ENCODE measurements around the gene VAV3.

Gene VAV3

DNA sequence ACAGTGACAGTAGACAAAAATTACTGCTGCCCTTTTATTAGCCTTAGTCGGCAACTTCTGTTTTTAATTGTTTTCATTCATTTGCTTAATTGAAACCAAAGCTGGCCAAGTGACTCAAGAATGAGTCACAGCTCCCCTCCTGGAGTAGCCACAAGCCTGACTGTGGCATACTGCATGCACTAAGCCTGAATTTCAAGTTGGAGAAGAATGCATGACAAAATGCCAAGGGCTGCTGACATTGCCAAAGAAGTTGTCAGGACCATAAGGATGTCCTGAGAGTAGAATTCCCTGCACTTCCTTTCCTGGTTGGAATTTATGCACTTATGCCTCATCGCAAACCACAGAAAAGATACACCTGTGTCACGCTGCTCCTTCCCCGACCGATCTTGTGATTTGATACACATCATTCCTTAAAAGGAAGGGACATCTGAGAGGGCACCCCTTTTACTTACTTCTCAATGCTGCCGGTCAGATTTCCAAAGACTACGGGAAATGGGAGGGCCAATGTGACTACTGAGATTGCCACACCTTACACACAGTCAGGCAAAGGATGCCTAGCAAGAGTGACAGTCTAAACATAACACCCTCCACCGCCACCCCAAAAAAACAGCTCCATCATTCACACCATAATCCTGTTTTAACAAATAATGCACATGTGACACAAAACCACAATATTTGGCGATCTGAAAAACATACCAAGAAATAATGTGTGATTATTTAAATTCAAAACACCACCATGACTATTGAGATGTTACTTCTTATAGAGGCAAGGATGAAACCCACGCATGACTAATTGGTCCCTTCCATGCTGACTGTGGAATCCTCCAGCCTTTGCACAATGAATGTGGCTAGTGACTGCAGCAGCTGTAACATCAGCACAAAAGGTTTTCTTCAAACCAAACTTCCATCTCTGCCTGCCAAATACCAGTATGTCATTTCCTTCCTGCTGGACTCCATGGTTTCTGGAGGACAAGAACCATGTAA is 28.2 kb downstream of the VAV3 start:
- DNase-seq (ENCODE audit: low read depth in 2 of 2): peak; percentile 95 to 96

DNA sequence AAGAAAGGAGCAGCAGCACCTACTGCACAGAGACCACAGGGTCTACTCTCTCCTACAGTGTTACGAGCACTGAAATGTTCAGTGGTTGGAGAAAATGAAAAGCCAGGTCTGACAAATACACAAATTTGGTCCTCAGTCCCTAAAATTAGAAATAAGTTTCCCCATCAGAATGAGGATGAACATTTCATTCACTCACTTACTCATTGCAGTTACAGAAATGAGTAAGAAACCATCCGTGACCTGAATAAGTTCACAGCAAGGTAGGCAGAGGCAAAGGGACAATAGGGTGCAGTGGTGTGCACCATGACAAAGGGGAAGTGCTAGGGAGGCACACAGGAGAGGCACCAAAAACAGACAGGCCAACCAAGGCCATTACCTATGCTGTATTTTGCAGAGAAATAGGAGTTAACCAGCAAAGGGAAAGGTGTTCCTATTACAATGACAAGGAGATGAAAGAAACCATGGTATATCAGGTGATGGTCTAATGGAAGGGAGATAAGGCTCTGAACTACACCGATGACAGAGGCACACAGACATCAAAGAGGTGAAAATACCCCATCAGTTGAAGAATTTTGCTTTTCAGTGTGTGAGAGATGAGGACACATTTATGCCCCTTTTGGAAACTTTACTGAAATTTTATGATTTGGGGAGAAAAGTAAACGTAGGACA is 29.4 kb downstream of the VAV3 start:
- no peak for DNase-seq (ENCODE audit: low read depth in 2 of 2)

DNA sequence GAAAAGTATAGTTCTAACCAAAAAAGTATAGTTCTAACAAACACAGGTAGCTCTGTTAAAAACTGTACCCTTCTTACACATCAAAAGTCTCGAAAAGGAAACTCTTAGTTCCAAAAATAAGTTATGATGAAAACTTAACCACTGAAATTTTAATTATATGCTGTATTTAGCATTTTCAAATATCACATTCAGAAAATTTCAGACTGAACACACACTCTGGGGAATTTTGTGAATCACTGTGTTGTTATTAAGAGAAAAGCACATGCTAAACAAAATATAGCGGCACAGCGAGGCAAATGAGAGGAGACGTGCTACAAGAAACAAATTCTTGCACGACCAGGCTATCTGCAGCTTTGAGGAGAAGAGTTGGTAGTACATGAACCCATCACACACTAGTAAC is 30.4 kb downstream of the VAV3 start:
- DNase-seq (ENCODE audit: low read depth in 2 of 2): no peak

DNA sequence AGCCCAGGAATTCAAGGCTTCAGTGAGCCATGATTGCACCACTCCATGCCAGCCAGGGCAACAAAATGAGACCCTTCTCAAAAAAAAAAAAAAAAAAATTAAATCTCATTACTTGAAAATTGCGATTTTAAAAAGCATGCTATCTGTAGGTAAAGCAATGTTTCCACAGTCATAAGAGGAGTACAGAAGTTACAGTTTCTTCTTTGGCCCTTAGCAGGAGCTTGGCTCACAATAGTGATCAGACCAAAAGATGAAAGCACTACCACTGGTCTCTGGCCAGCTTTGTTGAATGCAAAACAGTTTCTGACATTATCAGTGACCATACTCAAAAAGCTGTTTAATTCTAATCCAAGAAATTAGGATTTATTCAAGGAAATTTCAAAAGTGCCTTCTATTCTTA is 31.2 kb downstream of the VAV3 start:
- no peak for DNase-seq (ENCODE audit: low read depth in 2 of 2)

DNA sequence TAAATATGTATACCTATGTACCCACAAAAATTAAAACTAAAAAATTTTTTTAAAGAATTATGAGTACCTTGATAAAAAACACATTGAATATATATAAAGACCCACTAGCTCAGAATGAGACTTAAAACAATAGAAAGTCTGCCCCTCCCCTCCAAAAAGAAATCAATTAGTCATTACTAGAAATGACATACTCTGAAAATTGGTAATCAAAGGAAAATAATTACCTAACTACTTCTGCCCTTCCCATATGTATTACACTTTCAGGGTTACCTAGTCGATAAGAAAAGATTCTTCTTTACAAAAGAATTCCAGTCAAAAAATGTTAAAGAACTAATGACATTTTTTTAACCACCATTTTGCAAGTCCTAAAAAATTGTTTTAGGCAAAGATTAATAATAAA is 34.7 kb downstream of the VAV3 start:
- DNase-seq (ENCODE audit: low read depth in 2 of 2): no peak

DNA sequence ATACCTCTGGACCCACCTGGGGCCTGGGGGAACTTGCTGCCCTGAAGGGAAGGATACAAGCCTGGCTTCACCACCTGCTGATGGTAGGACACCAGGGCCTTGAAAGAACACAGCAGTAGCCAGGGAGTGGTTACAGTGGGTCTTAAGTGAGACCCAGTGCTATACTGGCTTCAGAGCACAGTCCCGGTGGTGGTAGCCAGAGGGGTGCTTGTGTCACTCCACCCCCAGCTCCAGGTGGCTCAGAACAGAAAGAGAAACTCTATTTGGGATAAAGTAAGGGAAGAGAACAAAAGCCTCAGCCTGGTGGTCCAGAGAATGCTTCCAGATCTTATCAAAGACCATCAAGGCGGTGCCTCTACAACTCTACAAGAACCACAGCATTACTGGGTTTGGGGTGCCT is 37.2 kb downstream of the VAV3 start:
- no peak for DNase-seq (ENCODE audit: low read depth in 2 of 2)

DNA sequence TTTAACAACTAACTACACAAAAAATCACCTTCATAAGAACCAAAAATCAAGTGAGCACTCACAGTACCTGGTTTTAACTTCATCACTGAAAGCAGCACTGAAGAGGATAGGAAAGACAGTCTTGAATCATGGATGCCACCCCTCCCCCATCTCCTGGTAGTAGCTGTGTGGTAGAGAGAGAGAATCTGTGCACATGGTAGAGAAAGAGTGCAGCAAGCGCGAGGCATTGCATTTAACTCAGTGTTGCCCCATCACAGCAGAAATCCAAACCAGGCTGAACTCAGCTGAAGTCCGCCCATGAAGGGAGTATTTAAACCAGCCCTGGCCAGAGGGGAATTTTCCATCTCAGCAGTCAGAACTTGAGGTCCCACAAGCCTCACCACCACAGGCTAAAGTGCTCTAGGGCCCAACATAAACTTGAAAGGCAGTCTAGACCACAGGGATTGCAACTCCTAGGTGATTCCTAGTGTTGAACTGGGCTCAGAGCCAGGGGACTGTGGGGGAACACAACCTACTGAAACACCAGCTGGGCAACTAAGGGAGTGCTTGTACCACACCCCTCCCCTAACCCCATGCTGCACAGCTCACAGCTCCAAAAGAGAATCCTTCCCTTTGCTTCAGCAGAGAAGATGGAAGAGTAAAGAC is 38.4 kb downstream of the VAV3 start:
- no peak for DNase-seq (ENCODE audit: low read depth in 2 of 2)

DNA sequence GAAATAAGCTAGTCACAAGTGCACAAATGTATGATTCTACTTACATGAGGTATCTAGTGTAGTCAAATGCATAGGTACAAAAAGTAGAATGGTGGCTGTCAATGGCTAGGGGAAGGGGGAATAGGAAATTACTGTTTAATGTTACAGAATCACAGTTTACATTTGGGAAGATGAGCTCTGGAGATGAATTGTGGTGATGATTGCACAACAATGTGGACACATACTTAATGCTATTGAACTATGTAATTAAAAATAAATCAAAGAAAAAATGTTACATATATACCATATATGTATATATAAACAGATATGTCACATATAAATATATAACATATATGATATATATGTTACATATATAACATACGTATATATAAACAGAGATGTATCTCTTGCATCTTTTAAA is 39.4 kb downstream of the VAV3 start:
- DNase-seq (ENCODE audit: low read depth in 2 of 2): no peak

DNA sequence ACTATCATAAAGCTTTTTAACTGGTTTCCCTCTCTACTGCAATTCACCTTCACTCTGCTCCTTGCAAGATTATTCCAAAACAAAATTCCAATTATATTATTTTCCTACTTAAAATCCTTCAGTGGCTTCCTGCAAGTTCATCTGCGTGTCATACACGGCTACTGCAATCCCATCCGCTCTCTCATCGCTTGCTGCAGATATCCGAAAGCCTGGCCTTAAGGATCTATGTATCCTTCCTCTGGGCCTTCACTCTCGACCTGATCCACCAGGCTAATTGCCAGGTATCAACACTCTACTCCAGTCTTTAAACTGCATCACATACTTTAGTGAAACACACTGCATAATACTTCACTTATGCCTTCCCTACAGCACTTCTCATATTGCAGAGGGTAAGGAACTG is 44.0 kb downstream of the VAV3 start:
- no peak for DNase-seq (ENCODE audit: low read depth in 2 of 2)

DNA sequence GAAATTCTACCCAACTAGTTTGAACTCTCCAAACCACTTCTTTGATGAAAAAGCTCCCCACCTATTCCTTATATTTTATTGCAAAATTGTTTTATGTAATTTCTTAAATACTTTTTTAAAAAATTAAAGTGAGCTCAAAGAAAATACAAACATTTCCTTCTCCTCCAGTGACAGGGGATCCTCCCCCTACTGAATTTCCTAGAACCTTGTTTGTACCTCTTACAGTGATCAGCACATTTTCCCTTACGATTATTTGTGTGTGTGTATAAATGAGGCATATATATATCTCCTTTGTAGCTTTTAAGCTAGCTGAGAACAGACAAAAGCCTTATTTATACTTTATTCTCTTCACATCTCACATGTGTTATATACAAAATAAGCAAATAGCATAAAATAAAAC is 44.4 kb downstream of the VAV3 start:
- no peak for DNase-seq (ENCODE audit: low read depth in 2 of 2)

DNA sequence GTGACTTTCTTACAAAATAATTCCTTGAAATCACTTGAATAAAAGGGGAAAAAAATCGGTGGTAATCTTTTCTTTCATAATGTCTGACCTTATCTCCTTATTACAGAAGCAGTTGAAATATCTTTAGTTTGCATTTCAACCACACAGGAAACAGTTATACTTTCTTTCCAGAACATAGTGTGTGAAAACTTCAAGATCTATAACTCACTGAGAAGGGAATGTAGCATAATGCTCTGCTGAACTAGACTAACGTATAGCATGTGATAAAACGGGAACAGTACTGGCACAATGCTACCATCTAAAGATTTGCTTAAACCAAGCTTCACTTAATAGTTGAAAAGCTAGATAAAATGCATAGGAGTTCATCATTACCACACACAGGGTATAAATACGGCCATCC is 45.0 kb downstream of the VAV3 start:
- no peak for DNase-seq (ENCODE audit: low read depth in 2 of 2)

DNA sequence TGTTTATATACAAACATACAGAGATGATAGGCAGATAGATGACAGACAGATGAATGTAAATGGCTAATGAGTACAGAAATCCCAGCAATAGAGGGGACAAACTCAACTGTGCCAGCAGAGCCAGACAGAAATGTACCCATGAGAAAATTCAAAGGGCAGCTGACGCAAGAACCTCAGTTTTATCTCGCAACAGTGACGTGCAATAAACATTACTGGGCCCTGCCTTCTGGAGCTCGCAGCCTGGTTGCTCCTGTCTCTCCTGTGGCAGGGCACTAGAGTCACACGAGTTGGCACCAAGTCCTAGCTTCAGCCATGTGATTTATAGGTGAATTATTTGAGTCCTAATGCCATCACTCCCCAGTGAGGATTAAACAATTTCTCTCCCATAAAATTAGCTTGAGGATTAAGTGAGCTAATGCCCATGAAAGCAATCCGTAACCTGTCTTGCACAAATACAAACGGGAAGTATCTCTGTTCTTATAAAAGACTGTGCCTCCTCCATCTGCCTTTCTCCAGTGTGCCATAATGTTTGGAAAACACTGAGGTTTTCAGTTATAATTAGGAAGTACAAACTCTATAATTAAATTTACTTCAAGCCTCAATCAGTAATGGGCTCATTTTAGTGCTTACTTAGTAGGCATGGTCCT is 50.7 kb downstream of the VAV3 start:
- DNase-seq (ENCODE audit: low read depth in 2 of 2): no peak

DNA sequence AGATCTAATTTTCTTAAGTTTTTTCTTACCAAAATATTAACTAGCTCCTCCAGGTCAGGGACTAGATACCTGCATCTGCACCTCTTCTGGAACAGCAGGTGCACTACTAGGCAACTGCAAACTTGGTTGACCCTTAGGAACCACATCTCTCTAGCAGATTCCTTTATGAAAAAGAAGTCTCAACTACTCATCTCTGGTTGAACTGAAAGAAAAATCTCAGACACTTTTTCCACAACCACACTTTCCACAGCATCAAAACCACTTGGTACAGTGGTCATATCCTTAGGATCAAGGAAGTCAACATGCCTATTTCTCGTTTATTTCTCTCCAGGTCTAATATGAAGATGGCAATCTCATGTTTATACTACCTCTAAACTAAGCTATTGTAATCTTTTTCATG is 52.3 kb downstream of the VAV3 start:
- no peak for DNase-seq (ENCODE audit: low read depth in 2 of 2)

DNA sequence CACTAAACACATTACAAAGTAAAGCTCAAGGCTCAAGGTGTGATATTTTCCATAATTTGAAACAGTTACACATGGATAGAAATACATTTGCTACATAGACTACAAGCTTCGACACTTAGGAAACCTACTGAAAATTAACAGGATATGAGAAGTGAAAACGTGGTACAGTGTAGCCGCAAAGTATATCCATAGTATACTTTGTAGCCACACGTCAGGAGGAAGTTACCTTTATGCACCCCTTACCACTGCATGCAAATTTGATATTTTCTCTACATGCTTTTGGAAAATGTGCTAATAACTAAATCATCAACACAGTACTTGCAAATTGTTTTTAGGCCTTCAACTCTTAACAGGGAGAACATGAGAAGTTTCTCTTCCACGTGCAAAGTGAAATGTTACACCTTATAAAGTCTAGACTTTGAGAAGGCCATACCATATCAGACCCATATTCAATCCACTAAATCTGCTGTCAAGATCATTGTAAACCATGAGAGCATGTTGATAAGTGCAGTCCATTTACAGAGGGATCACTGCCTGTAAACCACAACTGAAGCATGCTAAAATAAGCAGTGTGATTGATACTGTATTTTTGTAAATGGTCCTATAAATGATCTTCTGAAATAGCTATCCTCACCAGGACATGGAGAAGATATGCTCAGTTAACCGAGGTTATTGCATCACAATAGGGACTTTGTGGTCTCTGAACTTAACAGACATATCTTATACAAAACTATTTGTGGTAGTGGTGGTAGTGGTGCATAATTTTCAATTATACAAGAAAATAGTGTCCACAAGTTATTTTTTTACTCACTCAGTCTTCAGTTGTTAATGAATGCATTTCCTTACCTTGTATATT is 64.7 kb downstream of the VAV3 start:
- DNase-seq (ENCODE audit: low read depth in 2 of 2): no peak

DNA sequence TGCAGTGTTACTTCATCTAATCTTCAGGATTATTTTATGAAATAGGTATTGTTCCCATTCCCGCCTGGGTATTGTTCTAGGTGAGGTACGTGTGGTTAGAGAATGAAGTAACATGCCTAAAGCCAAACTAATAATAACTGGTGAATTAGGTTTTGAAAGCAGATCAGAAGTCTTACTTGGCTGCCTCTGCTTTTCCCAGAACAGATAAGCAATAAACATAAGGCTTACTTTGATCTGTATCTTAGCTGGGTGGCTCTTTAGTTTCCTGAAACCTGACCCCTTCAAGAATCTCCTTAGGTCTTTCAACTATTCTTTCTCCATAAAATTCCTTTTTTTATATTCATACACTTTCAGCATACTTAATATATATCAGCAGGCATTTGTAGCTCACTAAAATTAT is 65.3 kb downstream of the VAV3 start:
- no peak for DNase-seq (ENCODE audit: low read depth in 2 of 2)

DNA sequence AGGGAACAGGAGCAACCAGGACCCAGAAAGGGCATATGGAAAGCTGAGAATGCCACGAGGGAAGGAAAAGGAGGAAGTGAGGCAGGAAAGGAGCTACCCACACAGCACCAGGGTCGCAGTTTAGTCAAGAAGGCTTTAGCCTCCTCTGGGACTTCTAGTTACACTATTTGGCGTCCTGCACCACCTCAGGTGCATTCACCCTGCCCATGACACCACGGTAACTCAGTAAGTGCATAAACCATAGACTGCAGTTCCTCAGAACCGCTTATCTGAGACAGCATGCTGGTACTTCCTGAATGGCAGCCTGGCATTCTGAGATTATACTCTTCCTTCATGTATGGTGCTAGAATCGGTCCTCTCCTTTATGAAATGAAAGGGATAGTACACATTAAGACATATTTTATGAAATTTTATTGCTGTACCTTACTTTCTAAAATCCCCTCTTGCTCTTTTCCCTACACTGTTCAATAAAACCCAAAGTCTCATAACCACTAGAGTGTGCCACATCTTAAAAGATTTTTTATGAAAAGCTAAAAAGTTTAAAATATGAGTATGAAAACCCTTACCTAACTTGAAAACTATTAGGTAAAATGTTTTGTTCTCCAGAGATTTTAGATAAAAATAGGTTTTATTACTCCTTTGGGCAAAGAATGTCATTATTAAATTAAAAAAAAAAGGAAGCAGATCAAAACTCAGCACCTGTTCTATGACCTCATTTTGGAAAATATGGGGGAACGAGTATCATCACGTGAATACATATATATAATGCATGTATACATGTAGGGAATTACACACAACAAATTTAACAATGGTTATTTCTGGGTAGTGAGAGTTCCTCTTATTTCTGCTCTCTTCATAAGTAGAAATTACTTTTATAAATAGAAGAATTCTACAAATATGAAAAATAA is 67.3 kb downstream of the VAV3 start:
- no peak for DNase-seq (ENCODE audit: low read depth in 2 of 2)

DNA sequence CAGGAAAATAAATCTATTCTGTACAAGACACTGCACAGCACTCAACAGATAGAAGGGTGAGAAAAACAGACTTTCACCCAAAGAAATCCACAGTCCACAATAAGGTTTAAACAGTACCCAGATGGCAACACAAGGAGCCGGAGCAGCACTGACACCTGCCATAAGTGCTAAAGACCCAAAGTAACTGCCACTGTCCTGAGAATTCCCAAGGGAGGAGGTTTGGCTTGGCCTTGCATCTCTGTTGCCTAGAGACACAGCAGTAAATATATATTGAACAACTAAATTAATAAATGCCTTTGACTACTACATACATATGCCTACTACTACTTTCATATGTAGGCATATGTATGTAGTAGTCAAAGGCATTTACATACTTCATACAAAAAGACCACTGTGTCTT is 68.0 kb downstream of the VAV3 start:
- DNase-seq (ENCODE audit: low read depth in 2 of 2): no peak

DNA sequence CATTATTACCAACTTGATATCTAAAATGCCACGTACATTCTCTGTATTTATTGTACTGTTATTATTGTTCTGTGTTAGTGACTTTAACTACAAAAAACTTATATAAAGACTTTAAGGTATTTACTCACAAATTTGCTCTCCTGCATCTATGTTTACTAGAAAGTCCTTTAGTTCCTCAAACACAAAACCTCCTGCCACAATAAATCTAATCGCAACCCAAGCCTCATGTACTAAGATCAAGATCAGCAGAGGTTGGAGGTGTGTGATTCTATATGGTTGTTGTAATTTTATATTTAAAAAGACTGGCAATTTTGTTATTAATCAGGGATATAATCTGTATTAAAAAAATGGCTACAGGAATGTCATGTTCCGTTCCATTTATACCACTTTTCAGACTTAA is 68.6 kb downstream of the VAV3 start:
- DNase-seq (ENCODE audit: low read depth in 2 of 2): no peak

DNA sequence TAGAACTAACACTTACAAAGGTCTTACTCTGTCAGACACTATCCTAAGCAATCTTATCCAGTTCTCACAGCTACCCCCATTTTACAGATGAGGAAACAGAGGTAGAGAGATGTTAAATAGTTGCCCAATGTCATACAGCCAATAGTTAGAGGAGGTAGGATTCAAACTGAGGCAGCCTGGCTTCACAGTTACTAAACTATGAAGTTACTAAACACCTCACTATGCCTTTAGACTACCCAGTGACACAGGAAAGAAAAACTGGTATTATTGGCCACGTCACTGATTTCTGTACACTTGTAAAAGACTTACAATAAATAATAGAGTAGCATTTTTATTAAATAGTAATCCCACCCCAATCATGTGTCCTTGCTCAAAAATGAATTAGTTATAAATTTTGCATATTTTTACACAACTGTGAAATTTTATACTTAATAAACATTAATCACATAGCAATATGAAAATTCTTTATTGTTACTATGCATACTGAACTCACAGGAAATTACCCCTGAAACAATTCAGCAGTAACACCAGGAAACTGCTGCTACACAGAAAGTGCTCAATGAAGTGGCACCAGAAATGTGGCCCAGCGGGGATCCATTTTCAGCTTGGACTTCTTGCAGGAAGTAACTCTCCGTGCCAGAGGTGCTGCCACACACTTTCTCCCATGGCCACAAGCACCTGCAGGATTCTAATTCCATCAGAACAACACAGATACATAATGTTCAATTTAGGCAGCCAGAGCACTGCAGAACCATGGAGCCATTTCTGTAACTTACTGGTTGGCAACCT is 69.4 kb downstream of the VAV3 start:
- no peak for DNase-seq (ENCODE audit: low read depth in 2 of 2)

All from fibroblast of skin of left quadriceps (primary cell).